H54 (cell line): Measurements from ENCODE around the gene TCFL5.

Experiments
- DNase-seq: peaks from one replicate; pipeline ENCODE4 v3.0.0; 2011; ENCODE audit warnings: low spot score, mixed read lengths; ENCODE audit not compliant: insufficient read length
- FAIRE-seq: peaks from 3 replicates; lab custom pipeline; 2011; peaks lifted over from hg19 to GRCh38; lab: Jason Lieb, UNC
- POLR2A ChIP-seq: IDR thresholded peaks from 2 replicates; pipeline ENCODE4 v1.6.1; 2011; ENCODE audit warnings: low read depth, mild to moderate bottlenecking, low read length

Gene TCFL5

DNA sequence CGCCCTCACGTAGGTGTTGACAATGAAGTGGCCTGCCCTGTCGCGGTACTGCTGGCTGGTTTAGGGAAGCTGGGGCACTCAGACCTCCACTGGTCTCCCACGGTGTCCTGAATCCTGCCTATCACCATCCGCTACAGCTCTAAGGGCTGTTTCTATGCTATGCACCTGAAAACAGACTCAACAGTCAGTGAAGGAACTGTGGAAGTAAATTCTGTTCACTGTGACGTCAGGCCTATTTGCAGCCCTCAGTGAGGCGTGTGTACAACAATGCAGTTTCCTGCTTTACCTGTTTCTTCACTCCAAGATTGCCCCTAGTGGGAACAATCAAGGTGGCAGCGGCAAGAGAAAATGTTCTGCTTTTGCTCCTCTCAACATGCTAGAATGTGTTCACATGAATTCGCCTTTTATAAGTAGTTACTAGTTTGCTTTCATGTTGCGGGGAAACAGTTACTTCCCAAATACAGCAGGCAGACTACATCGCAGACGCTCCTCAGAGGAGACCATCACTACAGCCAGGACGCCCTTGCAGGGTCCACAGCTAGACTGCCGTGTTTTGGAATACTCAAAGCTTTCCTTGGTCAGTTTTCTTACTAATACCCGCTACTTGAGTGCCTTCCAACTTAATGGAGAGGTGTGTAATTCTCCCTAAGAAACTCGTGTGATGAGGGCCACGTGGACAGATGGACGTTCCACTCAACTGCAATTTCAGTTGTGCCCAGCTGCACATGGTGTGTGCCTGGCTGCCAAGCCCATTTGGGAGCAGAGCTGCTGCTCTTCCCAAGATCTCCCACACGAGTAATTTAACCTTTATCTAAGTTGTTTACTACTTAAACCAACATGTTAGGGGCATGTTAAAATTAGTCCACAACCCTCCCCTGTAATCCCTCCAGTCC, 39.3 kb upstream of the TCFL5 start:
- FAIRE-seq (no peak), DNase-seq (no peak)
- no peak for TF ChIP-seq POLR2A

DNA sequence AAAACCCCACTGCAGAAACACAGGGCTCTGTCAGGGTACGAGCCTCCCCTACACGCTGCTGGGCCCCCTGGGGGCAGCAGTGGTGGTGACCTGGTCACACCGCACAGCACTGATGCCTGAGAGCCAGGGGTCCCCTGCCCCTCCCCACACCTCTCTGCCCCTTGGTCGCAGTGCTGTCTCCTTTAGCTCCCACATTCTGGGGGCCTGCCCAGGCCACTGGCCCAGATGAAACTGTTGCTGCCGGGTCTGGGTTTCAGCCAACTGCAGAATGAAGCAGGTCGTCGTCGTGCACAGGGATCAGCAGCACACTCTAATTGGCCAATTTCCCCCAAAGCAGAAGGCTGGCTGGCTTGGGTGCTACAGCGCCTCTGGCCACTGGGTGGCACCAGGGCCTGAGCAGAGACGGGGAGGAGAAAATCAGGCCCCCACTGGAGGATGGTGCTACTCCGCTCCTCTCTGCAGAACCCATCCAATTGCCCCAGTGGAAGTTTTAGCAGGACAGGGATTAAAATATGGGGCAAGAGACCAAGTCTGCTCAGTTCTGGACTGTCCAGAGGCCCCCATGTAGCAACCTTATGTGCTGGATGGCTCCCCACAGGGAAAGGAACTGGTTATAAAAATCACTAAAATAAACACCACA, 38.5 kb upstream of the TCFL5 start:
- FAIRE-seq = no peak
- no peak for TF ChIP-seq POLR2A
- peak; percentile 80 for DNase-seq

DNA sequence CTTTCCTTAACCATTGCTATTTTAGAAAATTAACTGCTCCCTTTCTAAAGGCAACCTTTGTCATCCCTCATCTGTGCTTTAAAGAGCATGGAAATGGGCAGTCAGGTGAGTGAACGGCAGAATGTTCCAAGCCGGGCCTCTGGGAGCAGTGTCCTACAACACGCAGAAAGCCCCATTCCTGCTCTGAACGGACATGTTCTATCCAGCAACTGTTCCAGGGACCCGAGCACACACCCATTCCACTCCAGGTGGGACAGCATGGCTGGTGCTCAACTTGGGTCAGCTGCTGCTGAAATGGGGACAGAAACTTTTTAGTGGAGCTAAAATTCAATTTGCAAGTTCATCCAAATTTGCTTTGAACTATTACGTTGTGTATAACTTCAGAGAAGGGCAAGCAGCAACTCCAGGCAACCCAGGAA, 38.0 kb upstream of the TCFL5 start:
- TF ChIP-seq POLR2A = no peak
- DNase-seq = no peak
- FAIRE-seq = no peak

DNA sequence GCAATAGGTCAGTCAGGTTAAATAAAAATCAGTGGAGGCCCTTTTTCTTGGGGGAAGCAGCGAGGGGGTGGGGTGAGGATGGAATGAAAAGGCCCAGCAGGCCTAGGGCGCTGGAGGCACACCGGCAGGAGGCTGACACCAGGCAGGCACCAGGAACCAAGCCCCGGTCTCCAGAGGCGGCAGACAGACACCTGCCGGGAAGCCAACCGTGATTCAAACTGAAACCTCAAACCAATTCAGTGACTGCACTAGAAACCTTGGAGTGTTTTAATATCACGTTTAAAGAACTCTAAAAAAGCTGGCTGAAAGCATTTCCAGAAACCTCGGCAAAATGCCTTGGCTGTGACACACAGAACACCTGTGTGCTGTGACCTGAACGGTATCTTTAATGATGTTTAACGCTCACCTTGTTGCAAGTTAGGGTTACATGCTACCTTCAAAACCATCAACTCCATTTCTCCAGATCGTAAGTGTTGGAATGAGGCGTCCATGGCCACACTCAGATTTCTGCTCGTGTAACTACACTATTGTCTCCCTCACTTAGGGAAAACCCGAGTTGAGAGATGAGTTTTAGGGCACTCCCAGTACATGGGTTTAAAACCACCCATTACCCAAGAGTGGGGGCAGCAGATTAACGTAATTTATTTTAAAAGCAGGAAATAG, 37.5 kb upstream of the TCFL5 start:
- FAIRE-seq = no peak
- no peak for DNase-seq
- no peak for TF ChIP-seq POLR2A

DNA sequence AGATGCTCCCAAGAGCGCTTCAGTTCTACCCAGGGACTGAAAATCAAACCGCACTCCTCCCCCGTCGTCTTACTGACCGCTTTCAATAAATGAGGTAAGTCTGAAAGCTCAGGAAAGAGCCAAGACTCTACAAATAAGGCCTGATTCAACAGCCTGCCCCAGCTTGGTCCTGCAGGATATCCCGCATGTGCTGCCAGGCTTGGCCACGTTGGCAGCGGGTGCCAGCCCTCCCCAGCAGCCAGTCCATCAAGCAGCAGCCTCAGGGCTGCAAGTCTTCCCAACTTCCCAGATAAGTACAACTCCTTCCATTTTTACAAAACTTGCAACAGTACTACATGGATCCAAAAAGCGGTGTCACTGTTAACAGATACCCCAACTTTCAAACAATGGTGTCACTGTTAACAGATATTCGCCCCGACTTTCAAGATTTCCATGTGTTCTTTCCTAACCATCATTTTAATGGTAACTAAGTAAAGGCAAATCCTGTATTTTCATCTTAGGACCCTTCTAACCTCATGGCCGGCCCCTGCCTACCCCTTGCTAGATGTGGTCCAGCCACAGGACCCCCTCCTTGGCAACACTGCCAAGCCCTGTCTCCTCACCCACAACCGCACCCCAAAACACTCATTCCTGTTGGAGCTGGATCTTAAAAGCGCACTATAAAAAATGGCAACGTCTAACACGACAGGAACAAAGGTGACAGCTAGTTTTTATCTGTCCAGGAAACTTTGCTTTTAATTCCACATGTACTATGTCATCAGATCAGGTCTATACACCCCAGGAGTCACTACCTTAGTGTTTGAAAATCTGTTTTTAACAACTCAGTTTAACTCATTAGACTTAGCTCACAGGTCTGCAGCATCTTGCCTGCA, 36.7 kb upstream of the TCFL5 start:
- TF ChIP-seq POLR2A = no peak
- no peak for FAIRE-seq
- no peak for DNase-seq

DNA sequence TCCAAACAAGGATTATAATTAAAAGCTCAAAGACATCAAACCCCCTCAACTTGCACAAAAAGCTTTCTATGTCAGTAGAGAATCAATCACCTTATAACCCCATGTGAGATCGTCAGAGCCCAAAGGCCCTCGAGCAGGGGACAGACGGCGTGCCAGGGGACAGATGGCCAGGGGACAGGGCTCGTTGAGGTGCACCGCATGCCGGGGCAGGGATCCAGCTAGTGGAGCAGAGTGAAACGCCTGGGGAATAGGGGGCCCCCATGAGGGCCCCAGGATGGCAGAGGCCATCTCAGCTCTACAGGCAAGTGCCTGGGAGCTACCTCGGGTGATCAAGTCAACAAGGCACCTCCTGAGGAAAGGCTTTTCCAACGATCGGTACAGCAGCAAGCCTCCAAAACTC, 36.0 kb upstream of the TCFL5 start:
- FAIRE-seq (no peak), DNase-seq (no peak)
- TF ChIP-seq POLR2A = no peak

DNA sequence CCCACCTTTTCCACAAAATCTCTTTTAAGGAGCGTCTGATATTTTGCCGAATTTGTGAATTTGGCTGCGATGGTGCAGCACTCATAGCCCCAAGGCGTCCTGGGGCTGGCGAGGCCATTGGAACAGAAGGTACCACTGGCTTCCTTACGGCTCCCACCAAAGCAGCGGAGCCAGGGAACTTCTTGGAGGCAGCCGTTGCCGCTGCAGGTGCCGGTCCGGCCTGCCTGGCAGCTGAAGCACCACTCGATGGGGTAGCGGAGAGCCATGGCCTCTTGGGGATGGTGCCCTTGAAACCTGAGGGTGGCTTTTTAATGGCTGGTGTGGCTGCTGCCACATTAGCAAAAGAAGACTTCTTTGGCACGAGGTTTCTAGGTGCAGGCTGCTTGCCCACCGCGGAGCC, 34.9 kb upstream of the TCFL5 start:
- no peak for TF ChIP-seq POLR2A
- DNase-seq (no peak), FAIRE-seq (no peak)

DNA sequence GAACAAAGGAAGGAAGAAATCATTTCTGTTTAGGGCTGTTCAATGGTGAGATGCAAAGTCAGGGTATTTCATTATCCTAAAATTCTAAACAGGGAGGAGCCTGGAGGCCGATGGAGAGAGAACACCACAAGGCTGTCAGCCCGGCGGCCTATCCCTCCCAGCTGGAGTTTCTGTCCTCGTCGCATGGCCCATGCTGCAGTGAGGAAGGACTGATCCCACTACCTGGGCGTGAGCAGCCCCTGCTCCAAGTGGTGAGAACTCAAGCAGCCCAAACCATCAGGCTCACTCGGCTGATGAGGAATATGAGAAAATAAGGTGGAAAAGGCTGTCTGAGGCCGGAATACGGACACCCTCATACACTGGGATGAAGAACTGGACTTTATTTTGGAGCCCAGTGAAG, 33.9 kb upstream of the TCFL5 start:
- no peak for TF ChIP-seq POLR2A
- FAIRE-seq = no peak
- no peak for DNase-seq

DNA sequence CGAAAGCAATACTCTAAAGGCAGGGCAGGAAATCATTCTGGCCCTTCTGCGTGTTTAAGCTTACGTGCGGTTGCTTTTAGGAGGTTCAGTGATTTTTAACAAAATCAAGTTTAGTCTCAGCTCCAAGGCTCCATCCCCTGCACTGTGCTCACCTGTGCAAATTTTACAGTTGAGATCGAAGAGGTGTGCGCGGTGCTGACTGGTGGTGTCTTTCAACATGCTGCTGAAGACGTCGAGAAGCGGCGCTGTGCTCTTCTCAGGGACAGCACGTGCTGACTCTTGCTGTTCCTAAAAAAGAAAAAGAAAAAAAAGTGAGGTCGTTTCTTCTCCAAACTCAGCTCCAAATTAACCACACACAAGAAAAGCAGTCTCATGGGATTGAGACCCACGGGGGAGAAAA, 32.6 kb upstream of the TCFL5 start:
- TF ChIP-seq POLR2A = no peak
- FAIRE-seq (no peak), DNase-seq (no peak)

DNA sequence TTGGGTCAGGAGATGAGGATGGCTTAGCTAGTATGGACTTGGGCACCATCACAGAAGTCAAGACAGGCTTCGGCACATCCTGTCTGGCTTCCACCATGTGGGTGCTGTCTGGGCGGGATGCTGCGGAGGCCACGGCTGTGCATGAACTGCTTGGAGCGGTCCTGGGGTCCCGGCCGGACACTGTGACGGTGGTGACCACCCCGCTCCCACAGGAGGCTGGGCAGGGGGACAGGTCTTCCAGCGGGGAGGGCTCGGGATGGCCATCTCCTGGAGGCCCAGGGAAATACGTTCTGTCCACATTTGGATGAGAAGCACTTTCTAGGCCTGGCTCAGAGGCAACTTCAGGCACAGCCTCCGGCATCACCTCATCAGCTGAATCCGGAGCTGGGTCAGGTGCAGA, 32.1 kb upstream of the TCFL5 start:
- TF ChIP-seq POLR2A = no peak
- no peak for DNase-seq
- FAIRE-seq = no peak

DNA sequence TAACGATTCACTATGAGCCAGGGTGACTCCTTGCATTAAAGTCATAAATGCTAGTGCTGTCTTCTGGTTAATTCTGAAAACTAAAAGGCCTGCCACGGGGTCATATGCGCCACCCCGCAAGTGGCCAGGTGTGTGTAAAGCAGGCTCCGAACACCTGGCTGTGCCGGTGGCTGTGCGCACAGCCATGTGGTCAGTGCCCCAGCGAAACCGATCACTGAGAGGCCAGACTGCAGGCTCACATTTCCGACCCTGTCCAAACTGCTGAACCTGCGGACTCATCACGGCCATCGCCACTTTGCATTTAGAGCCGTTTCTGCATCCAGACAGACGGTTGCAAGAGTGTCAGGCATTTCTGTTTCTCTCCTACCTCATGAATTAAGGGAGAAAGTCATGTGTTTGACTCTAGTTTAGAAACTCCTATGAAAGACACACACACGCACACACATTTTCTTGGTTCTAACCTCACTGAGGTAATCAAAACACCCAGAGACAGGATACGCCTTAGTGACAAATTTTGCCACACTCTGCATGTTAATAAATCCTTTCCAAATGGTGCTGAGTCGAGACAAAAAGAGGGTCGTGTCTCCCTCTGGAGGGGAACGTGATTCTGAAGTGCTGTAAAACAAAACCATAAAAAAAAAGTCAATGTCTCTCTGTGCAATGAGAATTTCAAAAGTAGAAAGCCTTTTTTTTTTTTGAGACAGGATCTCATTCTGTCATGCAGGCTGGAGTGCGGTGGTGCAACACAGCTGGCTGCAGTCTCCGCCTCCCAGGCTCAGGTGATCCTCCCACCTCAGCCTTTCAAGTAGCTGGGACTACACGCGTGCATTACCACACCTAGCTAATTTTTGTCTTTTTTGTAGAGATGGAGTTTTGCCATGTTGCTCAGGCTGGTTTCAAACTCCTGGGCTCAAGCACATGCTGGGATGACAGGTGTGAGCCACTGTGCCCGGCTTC, 31.0 kb upstream of the TCFL5 start:
- DNase-seq (no peak), FAIRE-seq (no peak)
- TF ChIP-seq POLR2A = no peak

DNA sequence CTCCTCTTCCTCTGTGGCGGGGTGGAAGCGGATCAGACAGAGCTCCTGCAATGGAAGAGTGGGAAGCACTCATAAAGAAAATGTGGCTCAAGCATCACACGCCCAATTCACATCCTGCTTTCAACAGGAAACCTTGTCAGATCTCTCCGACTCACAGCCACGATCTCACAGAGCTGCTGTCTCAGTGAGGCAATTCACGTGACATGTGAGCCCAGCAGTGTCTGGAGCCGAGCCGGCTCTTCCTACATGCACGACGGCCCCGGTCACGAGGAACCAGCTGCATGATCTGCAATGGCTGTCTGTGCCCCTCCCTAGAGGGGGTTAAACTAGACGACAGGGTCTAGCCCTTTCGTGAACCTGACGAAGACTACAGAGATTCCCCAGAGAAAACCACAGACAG, 29.5 kb upstream of the TCFL5 start:
- FAIRE-seq (no peak), DNase-seq (no peak)
- no peak for TF ChIP-seq POLR2A
